Effector memory CD4-positive, alpha-beta T cell (primary cell): ENCODE measurements around the gene TRIM46.
"Not testable (repeated sequence)": the region's sequence is repeated elsewhere in the genome, so short reads cannot be mapped to it uniquely, and the experiment has no call there.

Experiments
- DNase-seq, 3 donors: peaks; one replicate each; pipeline ENCODE4 v3.0.0-alpha.2; 2020
- H3K27ac ChIP-seq: 2 replicates; pipeline ENCODE4 v1.7.0; 2013; ENCODE audit warnings: mild to moderate bottlenecking, low read length, moderate library complexity; ENCODE audit not compliant: insufficient read depth, poor library complexity, severe bottlenecking
- H3K27me3 ChIP-seq: replicated peaks from 2 replicates; pipeline ENCODE4 v1.7.0; 2013; ENCODE audit warnings: mild to moderate bottlenecking, low read length; ENCODE audit not compliant: insufficient read depth, control insufficient read depth, poor library complexity, severe bottlenecking
- H3K36me3 ChIP-seq: 2 replicates; pipeline ENCODE4 v1.7.0; 2013; ENCODE audit warnings: mild to moderate bottlenecking, low read length, moderate library complexity; ENCODE audit not compliant: control insufficient read depth, insufficient read depth
- H3K4me1 ChIP-seq: 2 replicates; pipeline ENCODE4 v1.7.0; 2013; ENCODE audit warnings: low read length, mild to moderate bottlenecking; ENCODE audit not compliant: control insufficient read depth, insufficient read depth, poor library complexity, severe bottlenecking
- H3K4me3 ChIP-seq: 2 replicates; pipeline ENCODE4 v1.7.0; 2013; ENCODE audit warnings: low read length, low read depth, mild to moderate bottlenecking; ENCODE audit not compliant: insufficient read depth, poor library complexity, severe bottlenecking
- H3K9me3 ChIP-seq: 2 replicates; pipeline ENCODE4 v1.7.0; 2013; ENCODE audit warnings: mild to moderate bottlenecking, low read length, moderate library complexity; ENCODE audit not compliant: control insufficient read depth

The TRIM46 gene

DNA sequence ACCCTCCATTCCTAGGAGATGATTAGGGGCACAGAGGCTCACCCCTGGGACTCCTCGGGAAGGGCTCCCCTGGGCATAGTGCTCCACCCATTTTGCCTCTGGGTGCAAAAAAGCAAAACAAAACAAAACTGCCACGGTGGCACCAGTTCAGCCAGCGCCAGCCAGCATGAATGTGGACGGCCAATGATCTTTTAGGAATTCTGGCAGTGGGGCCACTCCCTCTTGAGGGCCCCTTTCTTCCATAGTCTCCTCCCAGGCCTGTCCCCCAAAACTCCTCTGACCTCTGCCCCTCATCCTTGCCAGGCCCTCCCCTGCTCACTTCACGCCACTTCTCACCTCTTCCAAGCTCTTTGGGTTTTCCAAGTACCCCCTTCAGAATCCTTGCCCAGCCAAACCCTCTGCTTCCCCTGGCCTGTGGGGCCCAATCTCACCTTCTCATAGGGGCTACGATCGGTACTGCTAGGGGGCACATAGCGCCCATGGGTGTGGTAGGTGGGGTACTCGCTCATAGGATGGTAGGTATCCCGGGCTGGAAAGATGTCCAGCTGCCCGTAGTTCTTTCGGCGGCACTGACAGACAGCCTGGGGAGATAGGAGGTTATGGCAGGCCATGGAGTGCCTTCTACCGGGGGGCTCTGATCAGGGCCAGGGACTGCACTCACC lies 13.3 kb downstream of the TRIM46 start:
- DNase-seq: no peak
- H3K36me3 ChIP-seq: peaks cover 5% of the 10 kb centered on the region
- H3K4me1 ChIP-seq: peaks cover 1% of the 10 kb centered on the region
- no peaks in the 10 kb centered on the region for H3K27me3 ChIP-seq
- no peak overlapping the region for H3K4me3 ChIP-seq
- H3K27ac ChIP-seq: no peak overlapping the region
- no peaks in the 10 kb centered on the region for H3K9me3 ChIP-seq

DNA sequence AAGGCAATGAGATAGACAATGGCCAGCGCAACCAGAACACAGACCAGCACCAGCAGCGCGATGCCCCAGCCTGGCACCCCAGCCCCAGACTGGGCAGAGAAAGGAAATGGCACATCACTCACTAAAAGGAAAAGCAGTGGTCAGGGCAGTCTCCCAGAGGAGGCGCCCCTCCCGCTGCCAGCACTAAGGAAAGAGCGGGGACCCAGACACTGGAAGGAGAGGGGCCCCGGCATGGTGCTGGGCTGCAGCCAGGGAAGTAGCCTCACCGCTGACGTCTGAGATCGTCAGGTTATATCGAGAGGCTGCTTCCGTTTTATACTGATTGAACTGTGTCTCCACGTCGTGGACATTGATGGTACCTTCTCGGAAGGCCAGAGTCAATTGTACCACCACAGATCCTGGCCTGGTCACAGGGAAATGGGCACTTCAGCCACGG lies 13.8 kb downstream of the TRIM46 start:
- Histone ChIP-seq H3K4me1 (peaks cover 7% of the 10 kb centered on the region), H3K27ac (no peak overlapping the region), H3K27me3 (no peaks in the 10 kb centered on the region), H3K36me3 (no peaks in the 10 kb centered on the region), H3K9me3 (no peaks in the 10 kb centered on the region), H3K4me3 (no peak overlapping the region)
- DNase-seq: no peak

DNA sequence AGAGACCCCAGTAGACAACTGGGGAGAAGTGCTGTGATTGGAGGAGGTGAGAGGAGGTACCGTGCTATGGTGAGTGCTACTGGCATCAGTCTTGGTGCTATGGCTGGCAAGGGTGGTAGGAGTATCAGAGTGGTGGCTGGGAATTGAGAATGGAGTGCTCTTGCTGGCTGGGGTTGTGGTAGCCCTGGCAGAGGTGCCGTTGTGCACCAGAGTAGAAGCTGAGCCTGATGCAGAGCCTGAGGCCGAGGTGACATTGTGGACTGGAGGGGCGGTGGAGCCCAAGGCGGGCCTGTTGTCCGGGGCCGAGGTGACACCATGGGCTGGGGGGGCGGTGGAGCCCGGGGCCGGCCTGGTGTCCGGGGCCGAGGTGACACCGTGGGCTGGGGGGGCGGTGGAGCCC lies 14.6 kb downstream of the TRIM46 start:
- H3K27ac ChIP-seq: no peak overlapping the region
- H3K9me3 ChIP-seq: no peaks in the 10 kb centered on the region
- H3K27me3 ChIP-seq: no peaks in the 10 kb centered on the region
- DNase-seq: no peak
- H3K4me1 ChIP-seq: peaks cover 12% of the 10 kb centered on the region
- H3K4me3 ChIP-seq: no peak overlapping the region
- H3K36me3 ChIP-seq: no peaks in the 10 kb centered on the region

DNA sequence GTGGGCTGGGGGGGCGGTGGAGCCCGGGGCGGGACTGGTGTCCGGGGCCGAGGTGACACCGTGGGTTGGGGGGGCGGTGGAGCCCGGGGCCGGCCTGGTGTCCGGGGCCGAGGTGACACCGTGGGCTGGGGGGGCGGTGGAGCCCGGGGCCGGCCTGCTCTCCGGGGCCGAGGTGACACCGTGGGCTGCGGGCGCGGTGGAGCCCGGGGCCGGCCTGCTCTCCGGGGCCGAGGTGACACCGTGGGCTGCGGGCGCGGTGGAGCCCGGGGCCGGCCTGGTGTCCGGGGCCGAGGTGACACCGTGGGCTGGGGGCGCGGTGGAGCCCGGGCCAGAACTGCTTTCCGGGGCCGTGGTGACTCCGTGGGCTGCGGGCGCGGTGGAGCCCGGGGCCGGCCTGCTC lies 16.3 kb downstream of the TRIM46 start:
- H3K4me1 ChIP-seq: peaks cover 24% of the 10 kb centered on the region
- H3K4me3 ChIP-seq, H3K27me3 ChIP-seq, DNase-seq, H3K9me3 ChIP-seq, H3K36me3 ChIP-seq, H3K27ac ChIP-seq: not testable (repeated sequence)

DNA sequence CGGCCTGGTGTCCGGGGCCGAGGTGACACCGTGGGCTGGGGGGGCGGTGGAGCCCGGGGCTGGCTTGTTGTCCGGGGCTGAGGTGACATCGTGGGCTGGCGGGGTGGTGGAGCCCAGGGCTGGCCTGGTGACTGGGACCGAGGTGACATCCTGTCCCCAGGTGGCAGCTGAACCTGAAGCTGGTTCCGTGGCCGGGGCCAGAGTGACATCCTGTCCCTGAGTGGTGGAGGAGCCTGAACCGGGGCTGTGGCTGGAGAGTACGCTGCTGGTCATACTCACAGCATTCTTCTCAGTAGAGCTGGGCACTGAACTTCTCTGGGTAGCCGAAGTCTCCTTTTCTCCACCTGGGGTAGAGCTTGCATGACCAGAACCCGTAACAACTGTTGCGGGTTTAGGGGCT lies 18.3 kb downstream of the TRIM46 start:
- H3K9me3 ChIP-seq: no peaks in the 10 kb centered on the region
- peaks cover 26% of the 10 kb centered on the region for H3K4me1 ChIP-seq
- no peak overlapping the region for H3K4me3 ChIP-seq
- no peak for DNase-seq
- no peaks in the 10 kb centered on the region for H3K27me3 ChIP-seq
- no peaks in the 10 kb centered on the region for H3K36me3 ChIP-seq
- no peak overlapping the region for H3K27ac ChIP-seq

DNA sequence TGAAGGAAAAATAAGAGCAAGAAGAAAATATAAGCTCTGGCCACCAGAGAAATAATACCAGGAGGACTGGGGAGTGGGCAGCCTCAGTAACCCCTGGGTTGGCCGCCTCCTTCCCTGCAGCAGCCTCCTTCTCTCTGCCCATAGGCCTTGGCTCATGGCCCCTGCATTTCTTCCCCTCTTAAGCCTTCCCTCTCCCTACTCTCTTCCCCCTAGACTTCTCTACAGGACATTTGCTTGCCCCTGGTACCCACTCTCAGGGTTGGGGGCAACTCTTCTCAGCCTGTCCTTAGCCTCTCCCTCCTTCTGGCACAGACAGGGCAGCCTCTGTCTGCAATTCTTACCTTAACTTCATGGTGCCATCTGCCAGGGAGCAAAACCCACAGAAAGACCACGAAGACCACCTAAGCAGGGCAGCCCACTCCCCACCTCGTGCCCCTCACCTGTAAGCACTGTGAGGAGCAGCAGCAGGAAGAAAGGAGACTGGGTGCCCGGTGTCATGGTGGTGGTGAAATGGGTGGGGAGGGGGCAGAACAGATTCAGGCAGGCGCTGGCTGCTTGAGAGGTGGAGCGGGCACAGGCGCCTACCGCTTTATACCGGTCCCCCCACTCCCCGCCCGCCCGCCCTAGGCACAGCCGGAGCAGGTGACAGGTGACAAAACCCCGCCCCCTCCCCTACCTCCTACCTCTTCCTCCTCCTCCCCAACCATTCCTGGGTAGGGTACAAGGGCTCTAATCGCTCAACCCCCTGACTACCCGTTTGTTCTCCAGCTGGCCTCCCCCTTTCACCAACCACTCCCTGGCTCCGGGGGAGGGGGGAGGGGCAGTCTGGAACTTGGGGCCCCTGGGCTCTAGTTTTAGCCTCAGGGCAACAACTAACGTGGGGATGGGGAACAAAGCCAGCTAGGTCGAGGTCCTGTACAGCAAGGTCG lies 19.0 kb downstream of the TRIM46 start:
- DNase-seq: peak in 1 of 3 donors; percentile 22
- Histone ChIP-seq H3K4me1 (peaks cover 26% of the 10 kb centered on the region), H3K27me3 (no peaks in the 10 kb centered on the region), H3K4me3 (peak overlapping the region; percentile 59), H3K36me3 (no peaks in the 10 kb centered on the region), H3K9me3 (no peaks in the 10 kb centered on the region), H3K27ac (peak overlapping the region; percentile 70)

DNA sequence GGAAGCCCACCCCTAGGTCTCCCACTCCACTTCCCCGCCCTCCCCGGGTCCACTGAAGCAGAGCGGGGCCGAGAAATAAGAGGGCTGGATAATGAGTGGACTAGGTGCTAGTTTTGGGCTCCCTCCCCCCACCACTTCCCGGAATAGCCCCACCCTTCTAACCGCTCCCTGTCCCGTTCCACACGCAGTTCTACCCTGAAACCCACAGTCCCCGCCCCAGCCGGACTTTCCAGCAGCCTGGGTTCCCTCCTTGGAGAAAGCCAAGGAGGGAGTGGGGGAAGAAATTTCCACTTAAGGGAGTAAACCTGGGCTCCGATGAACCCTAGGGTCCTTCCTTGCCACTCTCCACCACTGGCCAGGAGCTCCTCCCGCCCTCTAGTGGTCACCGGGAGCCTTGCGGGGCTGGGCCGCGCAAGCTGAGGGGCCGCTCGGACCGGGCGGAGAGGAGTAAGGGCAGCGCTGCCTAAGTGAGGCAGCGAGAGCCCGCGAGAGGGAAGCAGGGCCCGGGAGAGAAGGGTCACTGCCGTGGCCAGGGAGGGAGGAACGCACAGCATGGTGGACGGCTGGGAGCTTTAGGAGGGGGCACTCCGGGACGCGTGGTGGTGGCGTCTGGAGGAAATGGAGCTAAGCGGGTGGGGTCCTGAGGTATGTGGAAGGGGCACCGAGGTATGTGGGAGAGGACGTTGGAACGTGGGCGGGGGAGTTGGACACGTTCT lies 19.8 kb downstream of the TRIM46 start:
- peak; percentile 33 to 54 (median 45) for DNase-seq
- Histone ChIP-seq H3K4me3 (peak overlapping the region; percentile 59), H3K36me3 (no peaks in the 10 kb centered on the region), H3K27ac (peak overlapping the region; percentile 70), H3K9me3 (no peaks in the 10 kb centered on the region), H3K27me3 (no peaks in the 10 kb centered on the region), H3K4me1 (peaks cover 26% of the 10 kb centered on the region)

DNA sequence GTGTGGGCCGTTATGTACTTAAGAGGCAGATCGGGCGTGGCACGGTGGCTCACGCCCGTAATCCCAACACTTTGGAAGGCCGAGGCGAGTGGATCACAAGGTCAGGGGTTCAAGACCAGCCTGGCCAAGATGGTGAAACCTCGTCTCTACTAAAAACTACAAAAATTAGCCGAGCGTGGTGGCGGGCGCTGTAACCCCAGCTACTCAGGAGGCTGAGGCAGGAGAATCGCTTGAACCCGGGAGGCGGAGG lies 20.3 kb downstream of the TRIM46 start:
- Histone ChIP-seq H3K4me1 (peaks cover 26% of the 10 kb centered on the region), H3K27ac (peak overlapping the region; percentile 70), H3K4me3 (peak overlapping the region; percentile 59)
- not testable (repeated sequence) for H3K27me3 ChIP-seq, H3K36me3 ChIP-seq, DNase-seq, H3K9me3 ChIP-seq

DNA sequence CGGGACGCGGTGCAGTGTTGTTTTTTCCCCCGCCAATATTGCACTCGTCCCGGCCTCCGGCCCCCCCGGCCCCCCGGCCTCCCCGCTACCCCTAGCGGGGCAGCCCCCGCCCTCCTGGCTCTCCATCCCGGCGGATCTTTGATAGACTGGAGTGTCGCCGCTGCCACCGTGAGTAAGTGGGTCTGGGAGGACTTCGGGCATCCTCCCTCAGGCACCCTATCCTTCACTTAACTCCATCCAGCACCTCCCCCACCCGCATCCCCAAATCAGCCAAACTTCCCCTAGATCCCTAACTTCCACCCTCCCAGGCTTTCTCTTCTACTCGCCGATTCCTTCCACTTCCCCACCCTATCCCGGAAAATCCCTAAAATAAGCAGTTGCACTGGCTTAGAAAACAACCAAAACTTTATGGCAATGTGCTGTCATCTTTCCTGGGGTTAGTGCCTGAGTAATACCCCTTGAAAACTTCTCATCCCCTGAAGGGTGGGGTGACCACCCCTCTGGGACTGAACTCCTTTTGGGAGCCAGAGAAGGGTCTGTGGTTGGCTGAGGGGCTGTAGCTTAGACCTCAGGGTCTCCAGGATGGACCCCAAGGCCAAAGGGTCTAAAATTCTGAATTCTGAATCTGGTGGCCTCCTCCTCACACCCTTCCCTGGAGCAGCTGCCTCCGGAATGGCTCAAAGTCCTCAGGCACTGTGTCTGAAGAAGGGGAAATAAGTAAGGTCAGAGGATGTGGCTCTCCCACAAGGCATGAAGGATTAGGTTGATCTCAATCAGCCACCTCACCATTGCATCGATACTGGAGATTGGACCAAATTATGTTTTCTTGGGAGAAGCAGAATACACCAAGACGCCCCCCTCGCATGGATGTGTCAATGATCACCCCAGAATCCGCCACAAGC lies 21.8 kb downstream of the TRIM46 start:
- H3K27ac ChIP-seq: peak overlapping the region; percentile 70
- peak overlapping the region; percentile 59 for H3K4me3 ChIP-seq
- DNase-seq: no peak

More for the DNA sequence above, 21.8 kb downstream of the TRIM46 start:
- Histone ChIP-seq H3K9me3 (no peaks in the 10 kb centered on the region), H3K4me1 (peaks cover 26% of the 10 kb centered on the region), H3K36me3 (no peaks in the 10 kb centered on the region), H3K27me3 (no peaks in the 10 kb centered on the region)
